Activated naive CD8-positive, alpha-beta T cell treated with anti-CD3 and anti-CD28 coated beads, Interleukin-2, amount 50 U/mL, for 24 hours (primary cell): ENCODE results near the gene BMPER.
A peak's percentile ranks its signal among the peaks of the same experiment; 100 is the strongest.

Experiments used
- ATAC-seq: fragments of 150-1000 bp; cut with Tn5 transposase; one replicate; pipeline ENCODE4 v1.10.0; 2021
- DNase-seq: peaks from one replicate; pipeline ENCODE4 v3.0.0; 2021
- H3K27ac Mint-ChIP-seq: one replicate; pipeline ENCODE4 v1.8.0; 2021; ENCODE audit warnings: mild to moderate bottlenecking, mixed read lengths
- H3K27me3 Mint-ChIP-seq: one replicate; pipeline ENCODE4 v1.8.0; 2021; ENCODE audit warnings: mixed read lengths
- H3K36me3 Mint-ChIP-seq: one replicate; pipeline ENCODE4 v1.8.0; 2021; ENCODE audit warnings: low read depth, mixed read lengths
- H3K4me1 Mint-ChIP-seq: one replicate; pipeline ENCODE4 v1.8.0; 2021; ENCODE audit warnings: mixed read lengths
- H3K4me3 Mint-ChIP-seq: one replicate; pipeline ENCODE4 v1.8.0; 2021; ENCODE audit warnings: mild to moderate bottlenecking, moderate library complexity, mixed read lengths
- H3K9me3 Mint-ChIP-seq: one replicate; pipeline ENCODE4 v1.8.0; 2021; ENCODE audit warnings: mixed read lengths

Gene BMPER

DNA sequence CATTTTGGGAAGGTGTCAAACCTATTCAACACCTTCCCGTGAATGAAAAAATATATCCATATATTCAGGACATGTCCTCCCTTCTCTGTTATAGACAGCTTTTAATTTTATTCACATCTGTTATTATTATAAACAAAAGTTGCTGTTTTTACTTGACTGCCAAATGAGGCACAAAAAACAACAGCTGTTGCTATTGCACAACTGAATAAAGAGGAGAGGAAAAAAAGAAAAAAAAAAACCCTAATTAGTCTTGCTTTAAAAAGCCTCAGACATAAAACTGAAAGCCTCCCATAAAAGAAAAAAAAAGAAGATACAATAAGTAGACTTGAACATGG, 153.4 kb downstream of the BMPER start:
- DNase-seq (no peak), ATAC-seq (no peak)
- H3K9me3 Mint-ChIP-seq = no peaks in the 10 kb centered on the region
- no peak overlapping the region for H3K4me3 Mint-ChIP-seq
- H3K27ac Mint-ChIP-seq = no peak overlapping the region
- peaks cover 3% of the 10 kb centered on the region for H3K27me3 Mint-ChIP-seq
- H3K4me1 Mint-ChIP-seq = no peaks in the 10 kb centered on the region
- H3K36me3 Mint-ChIP-seq = no peaks in the 10 kb centered on the region

DNA sequence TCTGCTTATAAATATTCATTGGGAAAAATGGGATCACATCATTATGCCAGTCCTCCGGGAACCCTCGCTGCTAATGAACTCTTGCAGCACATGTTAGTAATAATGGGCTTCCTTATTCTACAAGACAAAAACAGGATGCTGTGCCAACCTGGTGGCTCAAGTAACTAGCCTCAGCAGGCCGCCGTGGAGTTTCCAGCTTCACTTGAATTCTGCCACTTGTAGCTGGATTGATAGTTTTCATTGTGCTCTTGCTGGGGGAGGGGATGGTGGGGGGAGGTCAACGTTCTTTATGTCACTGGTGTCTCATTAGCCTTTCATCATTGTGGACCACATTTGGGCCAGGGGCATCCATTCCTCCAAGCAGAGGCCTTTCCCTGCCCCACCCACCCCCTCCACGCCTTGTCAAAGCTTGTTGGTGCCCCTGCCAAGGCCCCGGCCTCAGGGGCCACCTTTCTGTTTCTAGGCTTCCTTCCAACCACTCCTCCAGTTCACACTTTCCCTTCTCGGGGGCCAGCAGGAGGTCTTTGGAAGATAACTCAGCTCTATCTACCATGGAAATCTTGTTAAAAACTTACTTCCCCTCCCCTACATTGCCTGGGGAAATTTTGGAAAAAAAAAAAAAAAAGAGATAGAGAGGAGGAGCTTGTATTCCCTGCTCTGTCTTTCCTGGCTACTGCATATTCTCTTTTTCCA, 153.9 kb downstream of the BMPER start:
- no peaks in the 10 kb centered on the region for H3K4me1 Mint-ChIP-seq
- H3K27ac Mint-ChIP-seq = no peak overlapping the region
- no peaks in the 10 kb centered on the region for H3K36me3 Mint-ChIP-seq
- H3K9me3 Mint-ChIP-seq = no peaks in the 10 kb centered on the region
- no peak for DNase-seq
- ATAC-seq = no peak
- peaks cover 3% of the 10 kb centered on the region for H3K27me3 Mint-ChIP-seq
- no peak overlapping the region for H3K4me3 Mint-ChIP-seq

DNA sequence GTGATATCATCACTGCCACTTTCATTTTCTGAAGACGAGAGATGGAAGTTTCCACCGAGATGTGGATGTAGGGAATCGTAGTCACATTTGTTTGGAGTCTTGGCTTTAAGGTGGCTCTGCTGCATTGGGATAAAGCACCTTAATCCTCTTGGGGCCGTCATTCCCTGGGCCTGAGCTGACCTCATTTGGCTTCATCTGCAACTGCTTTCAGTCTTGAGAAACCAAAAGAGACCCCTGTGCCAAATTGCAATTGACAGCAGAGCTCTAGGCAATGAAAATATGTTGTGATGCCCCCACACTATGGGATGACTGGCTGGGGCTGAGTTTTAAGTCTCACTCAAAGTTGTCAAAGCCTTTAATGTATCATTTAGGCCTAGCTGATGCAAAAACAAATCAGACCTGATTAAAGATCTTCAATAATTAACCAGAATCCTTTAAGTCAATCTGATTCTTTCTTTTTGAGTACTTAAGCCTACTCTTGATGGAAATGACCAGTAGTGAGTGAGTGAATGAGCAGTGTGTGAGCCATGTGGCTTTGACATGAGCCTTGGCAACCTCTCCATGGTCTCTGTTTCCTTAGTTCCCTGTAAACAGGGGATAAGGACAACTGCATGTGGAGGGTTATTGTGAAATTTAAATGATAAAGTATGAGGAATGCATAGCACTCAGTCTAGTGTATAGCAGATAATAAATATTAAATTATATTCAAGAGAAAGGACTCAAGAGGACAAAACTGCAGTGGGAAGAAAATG, 155.0 kb downstream of the BMPER start:
- no peak for ATAC-seq
- H3K4me3 Mint-ChIP-seq = no peak overlapping the region
- no peaks in the 10 kb centered on the region for H3K36me3 Mint-ChIP-seq
- no peaks in the 10 kb centered on the region for H3K9me3 Mint-ChIP-seq
- peaks cover 3% of the 10 kb centered on the region for H3K27me3 Mint-ChIP-seq
- no peak overlapping the region for H3K27ac Mint-ChIP-seq
- DNase-seq = no peak
- H3K4me1 Mint-ChIP-seq = no peaks in the 10 kb centered on the region

DNA sequence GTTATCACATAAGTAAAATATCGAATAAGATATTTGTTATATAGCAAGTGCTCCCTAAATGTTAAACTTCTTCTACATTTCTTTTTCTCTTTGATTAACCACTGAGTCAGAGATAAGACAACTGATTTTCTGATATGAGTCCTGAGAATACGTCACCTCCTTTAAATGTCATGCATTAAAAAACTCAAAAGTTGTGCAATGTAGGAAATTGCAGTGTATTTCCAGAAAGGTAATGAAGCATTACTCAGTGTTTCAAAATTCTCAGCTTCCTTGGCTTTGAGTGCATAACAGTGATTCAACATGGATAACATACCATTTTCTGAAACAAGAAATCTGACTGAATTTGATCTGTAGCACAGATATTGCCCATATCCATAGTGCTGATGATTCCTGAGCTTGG, 155.8 kb downstream of the BMPER start:
- H3K27ac Mint-ChIP-seq = no peak overlapping the region
- no peak overlapping the region for H3K4me3 Mint-ChIP-seq
- DNase-seq (no peak), ATAC-seq (no peak)
- H3K4me1 Mint-ChIP-seq = no peaks in the 10 kb centered on the region
- no peaks in the 10 kb centered on the region for H3K9me3 Mint-ChIP-seq
- peaks cover 3% of the 10 kb centered on the region for H3K27me3 Mint-ChIP-seq
- no peaks in the 10 kb centered on the region for H3K36me3 Mint-ChIP-seq

DNA sequence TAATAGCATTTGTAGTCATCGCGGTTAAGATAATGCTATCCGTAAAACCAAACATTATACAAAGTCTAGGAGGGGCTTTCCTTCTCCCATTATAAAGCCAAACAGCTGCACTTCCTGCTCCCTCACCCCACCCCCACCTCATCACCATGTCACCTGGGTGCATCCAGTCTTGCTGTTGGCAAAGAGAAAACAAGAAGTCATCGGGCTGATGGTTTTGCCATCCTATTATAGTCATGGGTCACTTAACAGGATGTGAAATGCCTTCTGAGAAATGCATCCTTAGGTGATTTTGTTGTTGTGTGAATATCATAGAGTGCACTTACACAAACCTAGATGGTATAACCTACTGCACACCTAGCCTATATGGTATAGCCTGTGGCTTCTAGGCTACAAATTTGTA, 157.0 kb downstream of the BMPER start:
- Mint-ChIP-seq H3K36me3 (no peaks in the 10 kb centered on the region), H3K27ac (no peak overlapping the region), H3K9me3 (no peaks in the 10 kb centered on the region), H3K4me3 (no peak overlapping the region), H3K4me1 (no peaks in the 10 kb centered on the region), H3K27me3 (peaks cover 3% of the 10 kb centered on the region)
- no peak for ATAC-seq
- DNase-seq = no peak

DNA sequence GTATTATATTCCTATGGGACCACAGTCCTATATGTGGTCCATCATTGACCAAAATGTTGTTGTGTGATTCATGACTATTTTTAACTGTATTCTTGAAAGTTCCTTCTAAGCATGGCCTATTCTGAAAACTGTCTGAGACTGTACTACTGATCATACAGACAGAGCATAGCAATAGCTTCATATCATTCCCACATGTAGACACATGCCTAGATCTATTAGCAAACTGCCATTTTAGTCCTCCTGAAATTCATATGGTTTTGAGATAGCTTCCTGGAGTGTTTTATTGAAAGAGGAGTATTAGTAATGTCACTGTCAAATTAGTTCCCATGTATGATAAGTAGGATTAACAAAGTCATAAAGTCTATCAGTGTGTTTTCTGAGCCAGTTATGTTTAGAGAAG, 157.5 kb downstream of the BMPER start:
- Mint-ChIP-seq H3K4me1 (no peaks in the 10 kb centered on the region), H3K27ac (no peak overlapping the region), H3K9me3 (no peaks in the 10 kb centered on the region), H3K27me3 (peaks cover 3% of the 10 kb centered on the region), H3K36me3 (no peaks in the 10 kb centered on the region), H3K4me3 (no peak overlapping the region)
- no peak for ATAC-seq
- no peak for DNase-seq

DNA sequence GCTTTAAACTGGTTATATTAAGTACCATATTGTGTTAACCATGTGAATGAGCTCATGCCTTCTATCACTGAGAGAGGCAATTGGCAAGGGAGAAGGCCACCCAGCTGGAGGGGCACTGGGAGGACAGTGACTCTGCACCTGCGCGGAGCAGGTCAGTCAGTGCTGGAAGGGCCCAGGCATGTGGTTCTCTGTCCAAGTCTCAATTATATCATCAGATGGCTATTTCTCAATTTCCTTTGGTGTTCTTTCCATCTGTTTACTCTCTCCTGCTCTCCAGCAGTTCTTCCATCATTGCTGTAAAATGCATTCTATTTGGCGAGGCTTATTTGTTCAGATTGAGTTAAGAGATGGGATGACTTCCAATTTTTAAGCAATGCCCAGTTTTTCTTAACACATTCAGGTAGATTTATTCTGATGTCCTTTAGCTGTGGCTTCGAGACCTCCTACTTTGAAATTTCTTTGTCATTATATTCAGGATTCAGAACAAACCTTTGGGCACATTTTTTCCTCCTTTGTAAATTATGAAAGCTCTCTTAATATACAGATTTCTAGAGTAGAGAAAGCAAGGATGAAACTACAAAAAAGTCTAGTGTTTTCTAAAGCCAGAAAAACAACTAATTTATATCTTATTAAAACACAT, 159.3 kb downstream of the BMPER start:
- no peak for DNase-seq
- no peaks in the 10 kb centered on the region for H3K4me1 Mint-ChIP-seq
- H3K36me3 Mint-ChIP-seq = no peaks in the 10 kb centered on the region
- H3K27ac Mint-ChIP-seq = no peak overlapping the region
- ATAC-seq = no peak
- no peaks in the 10 kb centered on the region for H3K27me3 Mint-ChIP-seq
- H3K4me3 Mint-ChIP-seq = no peak overlapping the region
- H3K9me3 Mint-ChIP-seq = no peaks in the 10 kb centered on the region

DNA sequence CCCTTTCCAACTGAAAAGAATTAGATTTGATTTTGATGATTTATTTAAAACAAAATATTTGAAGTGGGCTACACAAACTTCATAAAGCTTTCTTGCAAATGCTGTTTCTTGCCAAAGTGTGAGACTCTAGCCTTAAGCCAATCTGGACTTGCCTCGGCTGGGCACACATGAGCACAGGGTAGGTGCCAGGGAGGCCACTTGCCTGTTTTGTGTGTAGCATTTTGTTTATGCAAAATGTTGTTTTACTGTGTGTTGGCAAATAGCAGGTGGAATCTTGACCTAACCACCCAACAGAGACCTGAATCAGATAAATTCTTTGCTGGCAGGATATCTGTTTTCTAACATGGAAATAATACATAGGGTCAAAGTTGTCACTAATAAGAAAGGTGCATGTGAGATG, 161.1 kb downstream of the BMPER start:
- no peak for DNase-seq
- no peaks in the 10 kb centered on the region for H3K36me3 Mint-ChIP-seq
- no peak overlapping the region for H3K4me3 Mint-ChIP-seq
- no peaks in the 10 kb centered on the region for H3K9me3 Mint-ChIP-seq
- H3K27ac Mint-ChIP-seq = no peak overlapping the region
- H3K4me1 Mint-ChIP-seq = no peaks in the 10 kb centered on the region
- H3K27me3 Mint-ChIP-seq = no peaks in the 10 kb centered on the region
- ATAC-seq = no peak

DNA sequence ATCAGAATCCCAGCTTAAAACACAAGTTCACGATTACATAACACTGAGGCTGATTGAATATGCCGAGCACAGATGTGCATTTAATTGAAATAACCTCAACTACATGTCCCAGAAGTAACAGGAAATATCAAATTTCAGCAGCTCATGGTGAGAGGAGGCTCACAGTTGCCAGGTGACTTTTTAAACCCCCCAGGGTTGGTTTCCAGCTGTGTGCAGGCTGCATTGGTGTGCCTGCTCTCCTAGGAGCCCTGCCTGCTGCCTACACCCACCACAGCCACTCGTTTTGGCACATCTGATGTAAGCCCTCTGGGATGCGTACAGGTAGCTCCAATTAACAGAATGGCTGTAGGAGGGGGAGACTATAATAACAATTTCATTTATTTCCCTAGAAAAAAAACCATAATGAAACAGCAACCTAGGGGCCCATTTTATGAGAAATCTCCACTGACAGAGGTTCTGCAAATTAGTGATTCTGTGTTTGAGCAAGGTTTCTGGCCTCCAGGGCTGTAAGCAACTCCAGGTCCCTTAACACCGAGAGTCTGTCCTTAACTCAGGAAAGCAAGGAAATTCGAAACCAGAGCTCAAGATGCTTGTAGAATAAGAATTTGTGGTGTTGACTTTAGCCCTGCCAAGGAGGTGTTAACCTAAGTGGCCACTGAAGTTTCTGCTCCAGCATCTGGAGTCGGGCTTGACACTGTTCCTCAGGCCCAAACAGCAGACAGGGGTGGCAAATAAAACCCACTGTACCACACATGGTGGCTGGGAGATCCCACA, 161.9 kb downstream of the BMPER start:
- DNase-seq (no peak), ATAC-seq (no peak)
- Mint-ChIP-seq H3K4me1 (no peaks in the 10 kb centered on the region), H3K4me3 (no peak overlapping the region), H3K36me3 (no peaks in the 10 kb centered on the region), H3K9me3 (no peaks in the 10 kb centered on the region), H3K27me3 (no peaks in the 10 kb centered on the region), H3K27ac (no peak overlapping the region)

DNA sequence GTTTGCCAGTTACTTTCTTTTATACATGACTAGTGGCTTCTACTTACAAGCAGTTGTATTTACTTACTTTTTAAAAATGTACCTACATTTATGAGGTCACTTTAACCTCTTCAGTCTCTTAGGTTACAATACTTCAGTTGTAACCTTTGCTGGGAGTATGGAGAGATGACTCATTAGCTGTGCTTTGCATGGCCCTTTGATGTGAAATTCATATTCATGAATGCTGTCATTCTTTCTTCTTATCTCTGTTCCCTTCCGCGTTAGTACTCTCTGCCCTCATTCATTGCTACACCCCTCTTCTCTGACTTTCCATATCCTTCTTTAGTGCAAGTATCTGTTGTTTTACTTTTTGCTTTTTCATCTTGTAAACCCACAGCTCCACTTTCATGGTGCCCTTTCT, 164.3 kb downstream of the BMPER start:
- Mint-ChIP-seq H3K36me3 (no peaks in the 10 kb centered on the region), H3K4me1 (no peaks in the 10 kb centered on the region), H3K27me3 (no peaks in the 10 kb centered on the region), H3K27ac (no peak overlapping the region), H3K9me3 (no peaks in the 10 kb centered on the region), H3K4me3 (no peak overlapping the region)
- DNase-seq = no peak
- ATAC-seq = peak; percentile 49

DNA sequence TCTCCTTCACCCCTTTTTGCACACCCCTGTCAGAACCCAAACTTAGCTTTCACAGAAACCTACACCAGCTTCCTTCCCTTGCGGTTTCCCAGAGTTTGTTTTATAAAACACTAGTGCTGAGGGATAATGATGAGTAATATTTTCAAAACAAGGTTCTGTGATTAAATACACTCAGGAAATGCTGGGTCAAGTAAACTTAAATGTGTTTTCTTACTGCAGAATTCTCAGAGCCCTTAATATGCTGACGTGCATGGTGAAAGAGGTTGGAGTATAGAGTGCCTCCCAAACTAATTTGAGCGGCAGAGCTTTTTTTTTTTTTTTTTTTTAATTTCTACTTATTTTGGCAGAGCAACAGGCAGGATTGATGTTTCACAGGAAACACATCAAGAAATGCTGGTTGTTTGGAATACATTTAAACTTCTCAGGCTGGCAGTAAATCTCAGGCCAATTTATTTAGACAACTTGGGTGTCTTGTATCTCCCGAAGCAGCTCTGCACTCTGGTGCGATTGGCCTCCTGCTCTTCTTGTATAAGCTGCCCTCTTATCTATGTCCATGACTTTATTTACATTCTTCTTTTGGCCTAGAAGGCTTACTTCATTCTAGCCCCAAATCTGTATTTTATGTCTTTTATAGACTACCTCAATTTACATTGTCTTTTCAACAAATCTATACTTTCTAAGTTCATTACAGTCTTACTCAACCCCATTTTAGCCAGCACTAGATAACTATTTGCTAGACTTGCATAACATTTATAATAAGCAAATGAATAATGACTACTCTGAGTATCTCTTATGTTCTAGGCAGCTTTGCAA, 165.4 kb downstream of the BMPER start:
- no peaks in the 10 kb centered on the region for H3K36me3 Mint-ChIP-seq
- H3K9me3 Mint-ChIP-seq = no peaks in the 10 kb centered on the region
- no peaks in the 10 kb centered on the region for H3K27me3 Mint-ChIP-seq
- DNase-seq (no peak), ATAC-seq (no peak)
- no peak overlapping the region for H3K27ac Mint-ChIP-seq
- no peak overlapping the region for H3K4me3 Mint-ChIP-seq
- no peaks in the 10 kb centered on the region for H3K4me1 Mint-ChIP-seq

DNA sequence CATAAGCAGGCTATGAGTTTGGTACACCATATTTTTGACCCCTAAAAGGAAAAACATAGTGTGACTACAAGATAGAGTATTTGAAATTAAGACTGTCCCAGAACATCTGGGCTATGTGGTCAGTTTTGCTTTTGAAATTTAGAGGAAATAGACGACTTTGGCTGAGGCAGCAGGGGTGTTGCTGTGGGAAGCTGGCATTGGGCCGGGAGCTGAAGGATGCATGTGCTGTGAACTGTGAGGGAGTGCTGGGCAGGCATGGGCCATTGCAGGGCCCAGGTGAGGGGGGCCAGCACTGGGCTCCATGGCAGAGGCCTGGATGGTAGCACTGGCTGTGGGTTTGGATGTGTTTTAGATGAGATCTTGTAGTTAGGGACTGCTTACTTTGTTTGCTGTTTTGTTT, 168.3 kb downstream of the BMPER start:
- no peaks in the 10 kb centered on the region for H3K36me3 Mint-ChIP-seq
- no peaks in the 10 kb centered on the region for H3K27me3 Mint-ChIP-seq
- H3K4me3 Mint-ChIP-seq = no peak overlapping the region
- ATAC-seq = no peak
- no peaks in the 10 kb centered on the region for H3K4me1 Mint-ChIP-seq
- H3K9me3 Mint-ChIP-seq = no peaks in the 10 kb centered on the region
- no peak overlapping the region for H3K27ac Mint-ChIP-seq
- no peak for DNase-seq

DNA sequence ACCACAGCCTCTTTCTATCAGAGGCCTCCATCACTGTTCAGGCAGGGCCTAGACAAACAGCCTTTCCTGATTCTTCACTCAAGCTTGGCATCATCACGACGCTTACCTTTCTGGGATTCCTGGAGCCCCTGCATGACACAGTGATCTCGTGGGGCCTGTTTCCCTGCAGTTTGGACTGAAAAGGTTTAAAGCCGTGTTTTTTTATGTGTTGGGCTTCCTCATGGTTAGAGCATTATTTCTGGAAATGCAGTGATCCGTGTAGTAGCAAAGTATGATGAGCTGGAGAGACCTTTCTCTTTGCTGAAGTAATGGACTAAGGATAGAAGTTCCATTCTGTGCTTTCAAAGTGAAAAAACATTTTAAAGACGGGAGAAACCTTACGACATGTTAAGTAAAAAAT, 169.1 kb downstream of the BMPER start:
- no peak for ATAC-seq
- H3K27me3 Mint-ChIP-seq = peaks cover 1% of the 10 kb centered on the region
- no peaks in the 10 kb centered on the region for H3K4me1 Mint-ChIP-seq
- no peak overlapping the region for H3K4me3 Mint-ChIP-seq
- H3K9me3 Mint-ChIP-seq = no peaks in the 10 kb centered on the region
- DNase-seq = no peak
- H3K27ac Mint-ChIP-seq = no peak overlapping the region
- H3K36me3 Mint-ChIP-seq = no peaks in the 10 kb centered on the region
